OCI-LY3 (cell line): ENCODE measurements around the gene ARFRP1.
A peak's percentile ranks its signal among the peaks of the same experiment; 100 is the strongest.

Source experiments
- H2AFZ ChIP-seq: fragments of 200-600, 300-600 bp; shearing (Covaris generic); 2 replicates; pipeline ENCODE4 v1.6.0; 2014; ENCODE audit warnings: antibody characterized with exemption, low read depth, low read length
- H3K27ac ChIP-seq: fragments of 200-600, 300-600 bp; sonication (generic); 2 replicates; pipeline ENCODE4 v1.5.1; 2014; ENCODE audit warnings: mild to moderate bottlenecking, low read length, moderate library complexity, mixed read lengths
- H3K27me3 ChIP-seq: fragments of 200-600, 300-600 bp; sonication (generic); 2 replicates; pipeline ENCODE4 v1.6.1; 2014; ENCODE audit warnings: low read depth, low read length, mixed read lengths
- H3K36me3 ChIP-seq: fragments of 200-600, 300-600 bp; sonication (generic); replicated peaks from 2 replicates; pipeline ENCODE3; 2014; ENCODE audit warnings: low read depth, low read length, mixed read lengths
- H3K4me1 ChIP-seq: fragments of 300-600, 200-600 bp; sonication (generic); 2 replicates; pipeline ENCODE4 v1.6.1; 2014; ENCODE audit warnings: low read length, mixed read lengths
- H3K4me2 ChIP-seq: fragments of 200-600, 300-600 bp; sonication (generic); 2 replicates; pipeline ENCODE4 v1.6.1; 2014; ENCODE audit warnings: low read length, mixed read lengths
- H3K4me3 ChIP-seq: fragments of 300-600, 200-600 bp; sonication (generic); 2 replicates; pipeline ENCODE4 v1.5.1; 2014; ENCODE audit warnings: antibody characterized with exemption, mild to moderate bottlenecking, low read length, moderate library complexity
- H3K79me2 ChIP-seq: fragments of 300-600, 200-600 bp; shearing (Covaris generic); 2 replicates; pipeline ENCODE4 v1.6.1; 2014; ENCODE audit warnings: mild to moderate bottlenecking, low read length, mixed read lengths
- H3K9ac ChIP-seq: fragments of 300-600, 200-600 bp; shearing (Covaris generic); 2 replicates; pipeline ENCODE4 v1.6.0; 2014; ENCODE audit warnings: mild to moderate bottlenecking, low read length, moderate library complexity
- H3K9me3 ChIP-seq: fragments of 200-600, 300-600 bp; shearing (Covaris generic); 2 replicates; pipeline ENCODE4 v1.6.1; 2014; ENCODE audit warnings: low read length, mixed read lengths; ENCODE audit not compliant: insufficient read depth
- H4K20me1 ChIP-seq: fragments of 200-600, 300-600 bp; sonication (generic); 2 replicates; pipeline ENCODE4 v1.6.1; 2016; ENCODE audit warnings: low read length, mixed read lengths; ENCODE audit not compliant: insufficient read depth
- CTCF ChIP-seq: fragments of 200-600, 300-600 bp; sonication (generic); IDR thresholded peaks from 2 replicates; pipeline ENCODE4 v1.5.1; 2014; ENCODE audit warnings: antibody characterized with exemption, low read length, low read depth
- EZH2phosphoT487 ChIP-seq: fragments of 200-600 bp; shearing (Covaris generic); IDR thresholded peaks from 2 replicates; pipeline ENCODE4 v1.6.1; 2018; ENCODE audit warnings: antibody characterized with exemption, mixed run types, low read depth

Gene ARFRP1

GRCh38 chr20:63659370-63659769, 48.4 kb downstream of the ARFRP1 start:
- Histone ChIP-seq H3K79me2 (peaks cover 11% of the 10 kb centered on the region), H2AFZ (no peak overlapping the region), H3K9me3 (no peaks in the 10 kb centered on the region), H3K27ac (no peak overlapping the region), H3K9ac (peak overlapping the region; percentile 74; the same call in 1 of the 2 replicates), H3K4me2 (peak overlapping the region; percentile 89), H3K27me3 (no peaks in the 10 kb centered on the region), H3K4me1 (peaks cover 12% of the 10 kb centered on the region), H3K4me3 (peak overlapping the region; percentile 90), H3K36me3 (peaks cover 4% of the 10 kb centered on the region), H4K20me1 (no peaks in the 10 kb centered on the region)
- TF ChIP-seq EZH2phosphoT487 (no peak), CTCF (no peak)

- H3K27ac ChIP-seq = no peak overlapping the region
- peaks cover 12% of the 10 kb centered on the region for H3K4me1 ChIP-seq
- no peaks in the 10 kb centered on the region for H4K20me1 ChIP-seq
- no peak overlapping the region; the same call in 1 of the 2 replicates for H2AFZ ChIP-seq
- peaks cover 4% of the 10 kb centered on the region for H3K36me3 ChIP-seq
- H3K4me2 ChIP-seq = peak overlapping the region; percentile 89
- TF ChIP-seq EZH2phosphoT487 (no peak), CTCF (no peak)
- H3K4me3 ChIP-seq = peak overlapping the region; percentile 90
- no peaks in the 10 kb centered on the region for H3K9me3 ChIP-seq
- peak overlapping the region; percentile 74 for H3K9ac ChIP-seq
- no peaks in the 10 kb centered on the region for H3K27me3 ChIP-seq
- peaks cover 11% of the 10 kb centered on the region for H3K79me2 ChIP-seq
Observed at GRCh38 chr20:63658749-63659187, 49.0 kb downstream of the ARFRP1 start.

GRCh38 chr20:63657937-63658748, 49.6 kb downstream of the ARFRP1 start, which contains the start of gene RTEL1:
Gene RTEL1 (plus strand): TSS chr20:63658312. CDS start chr20:63659403, 1,091 bp downstream.
- Histone ChIP-seq H3K9ac (peak within 1 kb of the TSS; percentile 74), H2AFZ (peak within 1 kb of the TSS; percentile 93)

More at GRCh38 chr20:63657937-63658748, 49.6 kb downstream of the ARFRP1 start, which contains the start of gene RTEL1:
- Histone ChIP-seq H3K4me3 (peak within 1 kb of the TSS; percentile 90), H3K79me2 (peaks cover 11% of the 10 kb centered on the region), H3K4me1 (peaks cover 12% of the 10 kb centered on the region), H3K36me3 (peaks cover 4% of the 10 kb centered on the region), H3K27me3 (no peaks in the 10 kb centered on the region), H3K4me2 (peak within 1 kb of the TSS; percentile 89), H3K9me3 (no peaks in the 10 kb centered on the region), H4K20me1 (no peaks in the 10 kb centered on the region), H3K27ac (peak within 1 kb of the TSS; percentile 55)
- no peak for TF ChIP-seq CTCF
- TF ChIP-seq EZH2phosphoT487 = no peak
